ENCODE data around the gene FOXM1.

- TF ChIP-seq MAX (CRISPR knock-in tag; IDR thresholded peaks at IDR 0.05): no peak
- TF ChIP-seq CTCF (IDR thresholded peaks at IDR 0.05): no peak
- TF ChIP-seq CREB1 (CRISPR knock-in tag; IDR thresholded peaks at IDR 0.05): no peak
- TF ChIP-seq NR3C1 (CRISPR knock-in tag; conservative IDR thresholded peaks at IDR 0.05; ENCODE audit: low read depth): no peak
- no peak for TF ChIP-seq ZNF671 (CRISPR knock-in tag; IDR thresholded peaks at IDR 0.05)
- TF ChIP-seq TEAD1 (CRISPR knock-in tag; IDR thresholded peaks at IDR 0.05): no peak
- no peak for TF ChIP-seq TEAD4 (CRISPR knock-in tag; IDR thresholded peaks at IDR 0.05)
- TF ChIP-seq ZMAT4 (CRISPR knock-in tag; IDR thresholded peaks at IDR 0.05): no peak
- TF ChIP-seq NR1H2 (CRISPR knock-in tag; IDR thresholded peaks at IDR 0.05): no peak
- TF ChIP-seq ATF6 (CRISPR knock-in tag; IDR thresholded peaks at IDR 0.05): no peak
These were observed 16.8 kb downstream of the FOXM1 start for GRCh38 chr12:2860170-2860569.
